Measurements from ENCODE around the gene MTREX. TPM values are rescaled to one million over a fixed set of nuclear protein-coding genes. Genes with fewer than 3 reads are reported as not detected.

The MTREX gene
- total and polyA plus RNA-seq, 3 donors from 2014 or later = 33.7 to 126 (median 108) TPM

GRCh38 chr5:55446640-55447351, 139.0 kb downstream of the MTREX start:
- no peaks in the 10 kb centered on the region for H3K4me1 ChIP-seq
- DNase-seq = no peak
- no peaks in the 10 kb centered on the region for H3K27me3 ChIP-seq
- WGBS, 2 donors = 50 to 53% methylated on average over 8 of the region's 8 CpGs
- intact Hi-C loops (cut with DNase I; ENCODE audit: low total_unique reads) = no loop called here
- no peak overlapping the region for H3K27ac ChIP-seq
- H3K36me3 ChIP-seq (ENCODE audit: low read depth, missing control alignments) = no peaks in the 10 kb centered on the region
- no peaks in the 10 kb centered on the region for H3K9me3 ChIP-seq
- H3K4me3 ChIP-seq = no peak overlapping the region
- no peak for TF ChIP-seq POLR2A (IDR thresholded peaks at IDR 0.05)
- no peak for TF ChIP-seq CTCF (IDR thresholded peaks at IDR 0.05)

- TF ChIP-seq CTCF (IDR thresholded peaks at IDR 0.05) (no peak), POLR2A (IDR thresholded peaks at IDR 0.05) (no peak)
- Histone ChIP-seq H3K36me3 (ENCODE audit: low read depth, missing control alignments) (no peaks in the 10 kb centered on the region), H3K4me3 (no peak overlapping the region), H3K27me3 (no peaks in the 10 kb centered on the region), H3K4me1 (no peaks in the 10 kb centered on the region), H3K27ac (no peak overlapping the region), H3K9me3 (no peaks in the 10 kb centered on the region)
- no peak for DNase-seq
- intact Hi-C loops (cut with DNase I; ENCODE audit: low total_unique reads) = no loop called here
- 84 to 87% methylated on average over 4 of the region's 4 CpGs for WGBS, 2 donors
Observed at GRCh38 chr5:55450050-55450765, 142.4 kb downstream of the MTREX start.

- Histone ChIP-seq H3K9me3 (no peaks in the 10 kb centered on the region), H3K4me1 (no peaks in the 10 kb centered on the region), H3K27me3 (no peaks in the 10 kb centered on the region), H3K36me3 (ENCODE audit: low read depth, missing control alignments) (no peaks in the 10 kb centered on the region), H3K27ac (no peak overlapping the region), H3K4me3 (no peak overlapping the region)
- no peak for DNase-seq
- intact Hi-C loops (cut with DNase I; ENCODE audit: low total_unique reads) = no loop called here
- 97 to 100% methylated on average over 2 of the region's 2 CpGs for WGBS, 2 donors
- no peak for TF ChIP-seq CTCF (IDR thresholded peaks at IDR 0.05)
- no peak for TF ChIP-seq POLR2A (IDR thresholded peaks at IDR 0.05)
Observed at GRCh38 chr5:55451976-55452375, 144.2 kb downstream of the MTREX start.

- Histone ChIP-seq H3K9me3 (no peaks in the 10 kb centered on the region), H3K4me1 (no peaks in the 10 kb centered on the region), H3K4me3 (no peak overlapping the region), H3K36me3 (ENCODE audit: low read depth, missing control alignments) (no peaks in the 10 kb centered on the region), H3K27me3 (no peaks in the 10 kb centered on the region), H3K27ac (no peak overlapping the region)
- 63 to 83% methylated on average over 1 of the region's 1 CpG for WGBS, 2 donors
- intact Hi-C loops (cut with DNase I; ENCODE audit: low total_unique reads) = no loop called here
- no peak for DNase-seq
- TF ChIP-seq CTCF (IDR thresholded peaks at IDR 0.05) = no peak
- no peak for TF ChIP-seq POLR2A (IDR thresholded peaks at IDR 0.05)
Observed at GRCh38 chr5:55453211-55453610, 145.4 kb downstream of the MTREX start.

Data from testis (tissue), 3 donors.